ENCODE results near the gene APEH.

The APEH gene

GRCh38 chr3:49628249-49628648, 45.9 kb upstream of the APEH start:
- Histone ChIP-seq H3K9me3 (ENCODE audit: severe bottlenecking) (no peaks in the 10 kb centered on the region), H3K4me3 (ENCODE audit: low read depth, low read length) (no peak overlapping the region), H3K27me3 (ENCODE audit: insufficient read depth, low read depth, severe bottlenecking) (no peaks in the 10 kb centered on the region), H3K27ac (no peak overlapping the region), H3K36me3 (peaks cover 51% of the 10 kb centered on the region)
- DNase-seq: no peak
- no peak for TF ChIP-seq CTCF (IDR thresholded peaks at IDR 0.05; ENCODE audit: low read depth, low read length)

- no peaks in the 10 kb centered on the region for H3K9me3 ChIP-seq (ENCODE audit: severe bottlenecking)
- H3K27me3 ChIP-seq (ENCODE audit: insufficient read depth, low read depth, severe bottlenecking): no peaks in the 10 kb centered on the region
- no peak overlapping the region for H3K4me3 ChIP-seq (ENCODE audit: low read depth, low read length)
- H3K27ac ChIP-seq: peak overlapping the region; percentile 56
- H3K36me3 ChIP-seq: peaks cover 51% of the 10 kb centered on the region
- TF ChIP-seq CTCF (IDR thresholded peaks at IDR 0.05; ENCODE audit: low read depth, low read length): no peak
- DNase-seq: no peak
These were observed 44.7 kb upstream of the APEH start for GRCh38 chr3:49629451-49629850.

- Histone ChIP-seq H3K4me3 (ENCODE audit: low read depth, low read length) (no peak overlapping the region), H3K9me3 (ENCODE audit: severe bottlenecking) (no peaks in the 10 kb centered on the region), H3K27me3 (ENCODE audit: insufficient read depth, low read depth, severe bottlenecking) (no peaks in the 10 kb centered on the region), H3K27ac (peak overlapping the region; percentile 56), H3K36me3 (peaks cover 51% of the 10 kb centered on the region)
- peak; percentile 70 for DNase-seq
- TF ChIP-seq CTCF (IDR thresholded peaks at IDR 0.05; ENCODE audit: low read depth, low read length): no peak
These were observed 44.3 kb upstream of the APEH start for GRCh38 chr3:49629866-49630265.

- TF ChIP-seq CTCF (IDR thresholded peaks at IDR 0.05; ENCODE audit: low read depth, low read length): no peak
- no peak for DNase-seq
These were observed 43.4 kb upstream of the APEH start for GRCh38 chr3:49630784-49631183.

GRCh38 chr3:49634736-49635135, 39.4 kb upstream of the APEH start:
- Histone ChIP-seq H3K27me3 (ENCODE audit: insufficient read depth, low read depth, severe bottlenecking) (no peaks in the 10 kb centered on the region), H3K4me3 (ENCODE audit: low read depth, low read length) (no peak overlapping the region), H3K27ac (no peak overlapping the region), H3K36me3 (peaks cover 21% of the 10 kb centered on the region), H3K9me3 (ENCODE audit: severe bottlenecking) (no peaks in the 10 kb centered on the region)
- no peak for DNase-seq
- no peak for TF ChIP-seq CTCF (IDR thresholded peaks at IDR 0.05; ENCODE audit: low read depth, low read length)

More at GRCh38 chr3:49630784-49631183, 43.4 kb upstream of the APEH start:
- Histone ChIP-seq H3K36me3 (peaks cover 44% of the 10 kb centered on the region), H3K27me3 (ENCODE audit: insufficient read depth, low read depth, severe bottlenecking) (no peaks in the 10 kb centered on the region), H3K27ac (peak overlapping the region; percentile 56; the same call in 1 of the 2 replicates), H3K4me3 (ENCODE audit: low read depth, low read length) (no peak overlapping the region), H3K9me3 (ENCODE audit: severe bottlenecking) (no peaks in the 10 kb centered on the region)

GRCh38 chr3:49636883-49637609, 37.1 kb upstream of the APEH start:
- H3K27ac ChIP-seq: no peak overlapping the region
- no peak for TF ChIP-seq CTCF (IDR thresholded peaks at IDR 0.05; ENCODE audit: low read depth, low read length)
- H3K9me3 ChIP-seq (ENCODE audit: severe bottlenecking): no peaks in the 10 kb centered on the region
- DNase-seq: no peak
- no peak overlapping the region for H3K4me3 ChIP-seq (ENCODE audit: low read depth, low read length)
- peaks cover 4% of the 10 kb centered on the region for H3K36me3 ChIP-seq
- no peaks in the 10 kb centered on the region for H3K27me3 ChIP-seq (ENCODE audit: insufficient read depth, low read depth, severe bottlenecking)
